Posterior vena cava (tissue), 2 donors: Measurements from ENCODE around the gene KIF1A. TPM values are rescaled to one million over a fixed set of nuclear protein-coding genes. Genes with fewer than 3 reads are reported as not detected.

Experiments used
- DNase-seq: peaks from one replicate; pipeline ENCODE4 v3.0.0-alpha.2; 2020; ENCODE audit warnings: low spot score
- intact Hi-C, 2 donors: fragments of 100-400 bp; cut with DNase I; formaldehyde crosslinking; loops; one replicate each; pipeline versions ENCODE4 v1.14.1 to v1.14.2; 2022 to 2023
- total RNA-seq, 2 donors: library from RNA; stranded (reverse); fragmentation: NEBNext Ultra II Directional; extraction: Animal tissue kit (Norgen Biotek cat#: 25700); gene quantifications; one replicate each; pipeline ENCODE4 v1.2.1, GENCODE V29; 2021
- donor health status: DM: yes; HTN: yes; CAD: no.
- donor health status: DM: yes; HTN: yes; CAD: no.

The KIF1A gene
- total RNA-seq, 2 donors from 2014 or later = 0.37 to 0.57 TPM

- DNase-seq = no peak
These were observed 105.0 kb downstream of the KIF1A start for GRCh38 chr2:240714747-240715725.

GRCh38 chr2:240713928-240714746, 105.9 kb downstream of the KIF1A start:
- DNase-seq = no peak
- intact Hi-C loops = no loop called here

More at GRCh38 chr2:240714747-240715725, 105.0 kb downstream of the KIF1A start:
- intact Hi-C loops = no loop called here

- intact Hi-C loops = no loop called here
- DNase-seq = no peak
These were observed 106.7 kb downstream of the KIF1A start for GRCh38 chr2:240713071-240713927.

- DNase-seq = no peak
- intact Hi-C loops = no loop called here
These were observed 107.9 kb downstream of the KIF1A start for GRCh38 chr2:240712121-240712520.

- no peak for DNase-seq
These were observed 108.3 kb downstream of the KIF1A start for GRCh38 chr2:240711701-240712100.

GRCh38 chr2:240711296-240711695, 108.7 kb downstream of the KIF1A start:
- no peak for DNase-seq
- intact Hi-C loops = no loop called here

More at GRCh38 chr2:240711701-240712100, 108.3 kb downstream of the KIF1A start:
- intact Hi-C loops = no loop called here

DNA sequence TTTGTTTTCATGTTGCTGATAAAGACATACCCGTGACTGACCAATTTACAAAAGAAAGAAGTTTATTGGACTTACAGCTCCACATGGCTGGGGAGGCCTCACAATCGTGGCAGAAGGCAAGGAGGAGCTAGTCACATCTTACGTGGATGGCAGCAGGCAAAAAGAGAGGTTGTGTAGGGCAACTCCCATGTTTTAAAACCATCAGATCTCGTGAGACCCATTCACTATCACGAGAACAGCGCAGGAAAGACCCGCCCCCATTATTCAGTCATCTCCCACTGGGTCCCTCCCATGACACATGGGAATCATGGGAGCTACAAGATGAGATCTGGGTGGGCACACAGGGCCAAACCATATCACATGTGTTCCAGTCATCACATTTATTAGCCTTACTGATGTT, 111.6 kb downstream of the KIF1A start:
- intact Hi-C loops = loop anchor here in 1 of 2 donors (10.0 kb wide), 1 partner anchor 194 kb away; no protein-coding TSS in a partner anchor
- no peak for DNase-seq

- intact Hi-C loops = loop anchor here in 1 of 2 donors (10.0 kb wide), 1 partner anchor 193 kb away; no protein-coding TSS in a partner anchor
- no peak for DNase-seq
These were observed 112.2 kb downstream of the KIF1A start for GRCh38 chr2:240707821-240708220.

- intact Hi-C loops = loop anchor here in 1 of 2 donors (10.0 kb wide), 1 partner anchor 192 kb away; no protein-coding TSS in a partner anchor
- DNase-seq = no peak
These were observed 112.8 kb downstream of the KIF1A start for GRCh38 chr2:240707043-240707756.

DNA sequence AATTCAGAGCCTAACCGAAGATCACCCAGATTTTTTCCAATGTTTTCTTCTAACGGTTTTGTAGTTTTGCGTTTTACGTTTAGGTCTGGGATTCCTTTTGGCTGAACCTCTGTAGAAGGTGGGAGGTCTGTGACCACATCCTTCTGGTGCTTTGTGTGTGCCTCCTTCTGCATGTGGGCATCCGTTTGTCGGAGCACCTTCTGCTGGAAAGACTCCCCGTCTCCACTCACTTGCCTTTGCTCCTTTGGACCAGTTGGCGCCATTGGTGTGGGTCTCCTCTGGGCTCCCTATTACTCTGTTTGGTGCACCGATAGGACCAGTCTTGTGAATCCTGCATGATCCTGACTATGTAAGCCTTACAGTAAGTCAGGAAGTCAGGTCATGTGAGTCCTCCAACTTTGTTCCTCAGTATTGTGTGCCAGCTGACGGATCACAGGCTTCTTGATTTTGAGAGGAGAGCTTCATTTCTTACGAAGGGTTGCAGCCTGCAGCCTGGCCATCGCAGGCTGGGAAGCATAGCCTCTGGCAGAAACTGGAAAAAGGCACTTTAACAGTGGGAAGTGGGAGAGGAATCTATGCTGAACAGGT, 114.7 kb downstream of the KIF1A start:
- DNase-seq = no peak
- intact Hi-C loops = loop anchor here in 1 of 2 donors (10.0 kb wide), 1 partner anchor 190 kb away; no protein-coding TSS in a partner anchor

DNA sequence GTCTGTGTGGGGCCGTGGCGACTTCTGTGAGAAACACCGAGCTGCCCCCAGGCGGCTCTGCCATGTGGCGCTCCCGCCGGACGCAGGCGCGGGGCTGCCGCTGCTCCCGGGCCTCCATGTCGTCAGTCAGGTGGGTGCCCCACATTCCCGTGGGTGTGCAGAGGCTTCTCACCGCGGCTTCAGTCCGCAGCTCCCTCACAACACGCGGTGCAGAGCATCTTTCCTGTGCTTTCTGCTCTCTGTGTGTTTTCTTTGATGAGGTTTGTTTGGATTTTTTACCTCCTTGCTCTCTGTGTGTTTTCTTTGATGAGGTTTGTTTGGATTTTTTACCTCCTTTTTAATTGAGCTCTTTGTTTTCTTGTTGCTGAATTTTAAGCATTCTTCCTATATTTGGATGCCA, 115.4 kb downstream of the KIF1A start:
- intact Hi-C loops = loop anchor here (5.0 to 10.0 kb wide), 2 partner anchors 172 to 190 kb away; no protein-coding TSS in a partner anchor
- no peak for DNase-seq

- intact Hi-C loops = loop anchor here (5.0 to 10.0 kb wide), 2 partner anchors 171 to 189 kb away; no protein-coding TSS in a partner anchor
- DNase-seq = peak; percentile 64
These were observed 116.3 kb downstream of the KIF1A start for GRCh38 chr2:240703417-240704341.

- peak; percentile 57 for DNase-seq
- intact Hi-C loops = loop anchor here (5.0 to 10.0 kb wide), 2 partner anchors 170 to 188 kb away; no protein-coding TSS in a partner anchor
These were observed 117.4 kb downstream of the KIF1A start for GRCh38 chr2:240702640-240703011.

DNA sequence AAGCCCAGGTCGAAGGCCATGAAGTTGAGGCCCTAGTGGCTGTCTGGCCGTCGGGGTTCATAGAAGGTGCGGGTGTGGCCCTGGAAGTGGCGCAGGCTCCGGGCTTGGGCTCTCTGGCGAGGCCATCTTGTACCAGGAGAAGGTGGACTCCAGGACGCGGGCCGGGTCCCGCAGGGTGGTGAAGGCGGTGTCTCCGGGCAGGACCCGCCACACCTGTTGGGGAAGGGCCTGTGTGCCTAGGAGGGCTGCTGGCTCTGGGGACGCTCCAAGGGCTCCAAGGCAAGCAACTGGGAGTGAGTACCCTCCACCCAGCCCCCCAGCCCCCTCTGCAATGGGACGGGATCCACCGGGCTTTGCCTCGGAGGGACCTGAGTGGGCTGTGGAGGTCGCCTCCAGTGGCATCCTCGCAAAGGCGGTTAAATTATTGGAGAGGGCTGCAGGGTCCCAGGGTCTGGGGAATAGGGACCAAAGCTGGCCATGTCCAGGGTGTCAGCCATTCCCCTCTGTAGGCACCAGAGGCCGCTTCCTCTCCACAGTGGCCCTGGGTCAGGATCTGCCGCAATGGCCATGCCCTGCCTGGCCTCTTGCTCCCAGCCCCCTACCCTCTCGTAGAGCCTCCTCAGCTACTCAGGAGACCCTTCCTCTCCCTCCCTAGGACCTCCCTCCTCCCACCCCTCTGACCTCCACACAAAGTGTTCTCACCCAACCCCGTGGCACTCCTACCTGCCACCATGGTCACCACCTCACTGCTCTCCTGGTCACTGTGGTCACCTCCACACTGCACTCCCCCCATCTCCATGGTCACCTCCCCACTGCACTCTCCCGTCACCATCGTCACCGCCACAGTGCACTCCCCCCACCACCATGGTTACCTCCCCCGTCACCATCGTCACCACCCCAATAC, 118.0 kb downstream of the KIF1A start:
- peak; percentile 60 for DNase-seq
- intact Hi-C loops = loop anchor here (5.0 to 10.0 kb wide), 2 partner anchors 170 to 187 kb away; no protein-coding TSS in a partner anchor

GRCh38 chr2:240701091-240701735, 118.8 kb downstream of the KIF1A start:
- intact Hi-C loops = loop anchor here (5.0 to 10.0 kb wide), 2 partner anchors 169 to 186 kb away; no protein-coding TSS in a partner anchor
- DNase-seq = peak; percentile 79
